HepG2 (cell line): ENCODE data around the gene AHCYL1. TPM values are rescaled to one million over a fixed set of nuclear protein-coding genes. Genes with fewer than 3 reads are reported as not detected.
A peak's percentile ranks its signal among the peaks of the same experiment; 100 is the strongest.

Experiments used
- ARHGAP35 ChIP-seq: sonication (generic); formaldehyde crosslinking; IDR thresholded peaks from 2 replicates; pipeline ENCODE4 v1.9.0; 2022; ENCODE audit warnings: mild to moderate bottlenecking, inconsistent platforms, moderate library complexity, missing genetic modification reagents, borderline replicate concordance
- CHD2 ChIP-seq: IDR thresholded peaks from 2 replicates; pipeline ENCODE4 v1.6.1; 2011; ENCODE audit warnings: low read depth, low read length, improper control_type of control experiment
- DMAP1 ChIP-seq: IDR thresholded peaks from 2 replicates; pipeline ENCODE4 v1.6.1; 2016
- FOXJ3 ChIP-seq: sonication (generic); formaldehyde crosslinking; IDR thresholded peaks from 2 replicates; pipeline ENCODE4 v1.4.0; 2020; ENCODE audit warnings: missing genetic modification reagents, mild to moderate bottlenecking, borderline replicate concordance
- FOXK2 ChIP-seq: fragments of 450-650 bp; IDR thresholded peaks from 2 replicates; pipeline ENCODE4 v1.6.1; 2016
- HDAC1 ChIP-seq: sonication (generic); formaldehyde crosslinking; IDR thresholded peaks from 2 replicates; pipeline ENCODE4 v1.5.1; 2020; ENCODE audit warnings: mild to moderate bottlenecking, missing genetic modification reagents
- IRF1 ChIP-seq: sonication (generic); formaldehyde crosslinking; IDR thresholded peaks from 2 replicates; pipeline ENCODE4 v1.4.0; 2020; ENCODE audit warnings: low read depth, mild to moderate bottlenecking, missing genetic modification reagents
- IRF2 ChIP-seq: IDR thresholded peaks from 2 replicates; pipeline ENCODE4 v1.6.1; 2018; ENCODE audit warnings: missing genetic modification reagents, missing compliant biosample characterization
- KDM3A ChIP-seq: IDR thresholded peaks from 2 replicates; pipeline ENCODE4 v1.6.1; 2018; ENCODE audit warnings: low read depth, missing compliant biosample characterization
- REPIN1 ChIP-seq: sonication (generic); formaldehyde crosslinking; IDR thresholded peaks from 2 replicates; pipeline ENCODE4 v1.8.0; 2022; ENCODE audit warnings: missing genetic modification reagents, low read depth, mild to moderate bottlenecking, borderline replicate concordance
- RNF219 ChIP-seq: sonication (generic); formaldehyde crosslinking; IDR thresholded peaks from 2 replicates; pipeline ENCODE4 v1.5.0; 2020; ENCODE audit warnings: mild to moderate bottlenecking, missing genetic modification reagents
- ZBTB1 ChIP-seq: sonication (generic); formaldehyde crosslinking; IDR thresholded peaks from 2 replicates; pipeline ENCODE4 v1.4.0; 2020; ENCODE audit warnings: missing genetic modification reagents, borderline replicate concordance
- ZFP41 ChIP-seq: sonication (generic); formaldehyde crosslinking; IDR thresholded peaks from 2 replicates; pipeline ENCODE4 v1.4.0; 2020; ENCODE audit warnings: mild to moderate bottlenecking, missing genetic modification reagents, borderline replicate concordance
- ZNF367 ChIP-seq: sonication (generic); formaldehyde crosslinking; IDR thresholded peaks from 2 replicates; pipeline ENCODE4 v1.4.0; 2020; ENCODE audit warnings: missing genetic modification reagents, borderline replicate concordance
- ZNF446 ChIP-seq: sonication (generic); formaldehyde crosslinking; IDR thresholded peaks from 2 replicates; pipeline ENCODE4 v1.5.0; 2020; ENCODE audit warnings: mild to moderate bottlenecking, missing genetic modification reagents
- ZNF615 ChIP-seq: sonication (generic); formaldehyde crosslinking; IDR thresholded peaks from 2 replicates; pipeline ENCODE4 v1.5.0; 2020; ENCODE audit warnings: mild to moderate bottlenecking, missing genetic modification reagents, borderline replicate concordance
- polyA plus RNA-seq, 8 experiments: library from polyadenylated mRNA; depleted of rRNA in 3 of 8; stranded (reverse) in 7 of 8; unstranded in 1 of 8; fragments of >200 nt; fragmentation: Illumina TruSeq in 4 of 8; extraction: Trizol in 4 of 8; gene quantifications; 2 replicates each; pipeline versions ENCODE4 v1.2.1 to v1.2.3, GENCODE V29; 2011 to 2016; ENCODE audit warnings: low read depth in 4 of 8, missing spikeins in 1 of 8, mixed read lengths in 1 of 8; ENCODE audit not compliant: insufficient read depth in 1 of 8
- total RNA-seq, 5 experiments: library from RNA; depleted of rRNA; stranded (reverse); fragments of >200 nt; fragmentation: Illumina TruSeq; extraction: Trizol; gene quantifications; 2 replicates each; pipeline ENCODE4 v1.2.3, GENCODE V29; 2016; ENCODE audit warnings: low read depth in 1 of 5
- TF ChIP-seq, protein P1 (sequence below): IDR thresholded peaks from 2 replicates; pipeline ENCODE4 v1.6.1; 2016; ENCODE audit warnings: low read depth
- TF ChIP-seq, protein P2 (sequence below): sonication (generic); formaldehyde crosslinking; IDR thresholded peaks from 2 replicates; pipeline ENCODE4 v1.4.0; 2020; ENCODE audit warnings: mild to moderate bottlenecking, missing genetic modification reagents
- TF ChIP-seq, protein P3 (sequence below): sonication (generic); formaldehyde crosslinking; IDR thresholded peaks from 2 replicates; pipeline ENCODE4 v1.4.0; 2020; ENCODE audit warnings: mild to moderate bottlenecking, missing genetic modification reagents
- TF ChIP-seq, protein P4 (sequence below): sonication (generic); formaldehyde crosslinking; IDR thresholded peaks from 2 replicates; pipeline ENCODE4 v1.4.0; 2020; ENCODE audit warnings: mild to moderate bottlenecking, low read depth, missing genetic modification reagents

The AHCYL1 gene
- total and polyA plus RNA-seq, 2 of the 13 experiments (the other 11 are each of a cell fraction or from before 2014, with no cell fraction given) = 40.9 to 76.3 TPM

- TF ChIP-seq REPIN1 (CRISPR knock-in tag) = no peak
- TF ChIP-seq ZNF615 = 0 out of 2 replicates have a peak, but pooled peaks have one; percentile 39
- peak; percentile 96; the same call in 1 of the 2 replicates for TF ChIP-seq IRF1
- TF ChIP-seq IRF2 = peak; percentile 100
- TF ChIP-seq, protein P1, sequence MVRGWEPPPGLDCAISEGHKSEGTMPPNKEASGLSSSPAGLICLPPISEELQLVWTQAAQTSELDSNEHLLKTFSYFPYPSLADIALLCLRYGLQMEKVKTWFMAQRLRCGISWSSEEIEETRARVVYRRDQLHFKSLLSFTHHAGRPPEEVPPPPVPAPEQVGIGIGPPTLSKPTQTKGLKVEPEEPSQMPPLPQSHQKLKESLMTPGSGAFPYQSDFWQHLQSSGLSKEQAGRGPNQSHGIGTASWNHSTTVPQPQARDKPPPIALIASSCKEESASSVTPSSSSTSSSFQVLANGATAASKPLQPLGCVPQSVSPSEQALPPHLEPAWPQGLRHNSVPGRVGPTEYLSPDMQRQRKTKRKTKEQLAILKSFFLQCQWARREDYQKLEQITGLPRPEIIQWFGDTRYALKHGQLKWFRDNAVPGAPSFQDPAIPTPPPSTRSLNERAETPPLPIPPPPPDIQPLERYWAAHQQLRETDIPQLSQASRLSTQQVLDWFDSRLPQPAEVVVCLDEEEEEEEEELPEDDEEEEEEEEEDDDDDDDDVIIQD (CRISPR knock-in tag) = no peak
- TF ChIP-seq, protein P2, sequence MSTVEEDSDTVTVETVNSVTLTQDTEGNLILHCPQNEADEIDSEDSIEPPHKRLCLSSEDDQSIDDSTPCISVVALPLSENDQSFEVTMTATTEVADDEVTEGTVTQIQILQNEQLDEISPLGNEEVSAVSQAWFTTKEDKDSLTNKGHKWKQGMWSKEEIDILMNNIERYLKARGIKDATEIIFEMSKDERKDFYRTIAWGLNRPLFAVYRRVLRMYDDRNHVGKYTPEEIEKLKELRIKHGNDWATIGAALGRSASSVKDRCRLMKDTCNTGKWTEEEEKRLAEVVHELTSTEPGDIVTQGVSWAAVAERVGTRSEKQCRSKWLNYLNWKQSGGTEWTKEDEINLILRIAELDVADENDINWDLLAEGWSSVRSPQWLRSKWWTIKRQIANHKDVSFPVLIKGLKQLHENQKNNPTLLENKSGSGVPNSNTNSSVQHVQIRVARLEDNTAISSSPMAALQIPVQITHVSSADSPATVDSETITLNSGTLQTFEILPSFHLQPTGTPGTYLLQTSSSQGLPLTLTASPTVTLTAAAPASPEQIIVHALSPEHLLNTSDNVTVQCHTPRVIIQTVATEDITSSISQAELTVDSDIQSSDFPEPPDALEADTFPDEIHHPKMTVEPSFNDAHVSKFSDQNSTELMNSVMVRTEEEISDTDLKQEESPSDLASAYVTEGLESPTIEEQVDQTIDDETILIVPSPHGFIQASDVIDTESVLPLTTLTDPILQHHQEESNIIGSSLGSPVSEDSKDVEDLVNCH (CRISPR knock-in tag) = no peak
- no peak for TF ChIP-seq ZBTB1 (CRISPR knock-in tag)
- peak; percentile 99 for TF ChIP-seq FOXK2
- peak; percentile 59; the same call in 1 of the 2 replicates for TF ChIP-seq HDAC1 (CRISPR knock-in tag)
- TF ChIP-seq RNF219 = no peak
- no peak for TF ChIP-seq ZNF367 (CRISPR knock-in tag)
- TF ChIP-seq DMAP1 (CRISPR knock-in tag) = no peak
- peak; percentile 88; the same call in 1 of the 2 replicates for TF ChIP-seq ZNF446 (CRISPR knock-in tag)
- no peak for TF ChIP-seq ZFP41 (CRISPR knock-in tag)
- TF ChIP-seq, protein P3, sequence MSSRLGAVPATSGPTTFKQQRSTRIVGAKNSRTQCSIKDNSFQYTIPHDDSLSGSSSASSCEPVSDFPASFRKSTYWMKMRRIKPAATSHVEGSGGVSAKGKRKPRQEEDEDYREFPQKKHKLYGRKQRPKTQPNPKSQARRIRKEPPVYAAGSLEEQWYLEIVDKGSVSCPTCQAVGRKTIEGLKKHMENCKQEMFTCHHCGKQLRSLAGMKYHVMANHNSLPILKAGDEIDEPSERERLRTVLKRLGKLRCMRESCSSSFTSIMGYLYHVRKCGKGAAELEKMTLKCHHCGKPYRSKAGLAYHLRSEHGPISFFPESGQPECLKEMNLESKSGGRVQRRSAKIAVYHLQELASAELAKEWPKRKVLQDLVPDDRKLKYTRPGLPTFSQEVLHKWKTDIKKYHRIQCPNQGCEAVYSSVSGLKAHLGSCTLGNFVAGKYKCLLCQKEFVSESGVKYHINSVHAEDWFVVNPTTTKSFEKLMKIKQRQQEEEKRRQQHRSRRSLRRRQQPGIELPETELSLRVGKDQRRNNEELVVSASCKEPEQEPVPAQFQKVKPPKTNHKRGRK (CRISPR knock-in tag) = no peak
- TF ChIP-seq FOXJ3 (CRISPR knock-in tag) = peak; percentile 54; the same call in 1 of the 2 replicates
- TF ChIP-seq KDM3A (CRISPR knock-in tag) = no peak
- TF ChIP-seq ARHGAP35 (CRISPR knock-in tag) = no peak
- TF ChIP-seq, protein P4, sequence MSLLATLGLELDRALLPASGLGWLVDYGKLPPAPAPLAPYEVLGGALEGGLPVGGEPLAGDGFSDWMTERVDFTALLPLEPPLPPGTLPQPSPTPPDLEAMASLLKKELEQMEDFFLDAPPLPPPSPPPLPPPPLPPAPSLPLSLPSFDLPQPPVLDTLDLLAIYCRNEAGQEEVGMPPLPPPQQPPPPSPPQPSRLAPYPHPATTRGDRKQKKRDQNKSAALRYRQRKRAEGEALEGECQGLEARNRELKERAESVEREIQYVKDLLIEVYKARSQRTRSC (CRISPR knock-in tag) = no peak
- TF ChIP-seq CHD2 = peak; percentile 98
These were observed 50.1 kb downstream of the AHCYL1 start, which contains the start of gene STRIP1 (continued) for GRCh38 chr1:110034451-110035235.
